Nephron progenitor cell (in vitro differentiated cells): ENCODE results near the gene ATP13A4.
A peak's percentile ranks its signal among the peaks of the same experiment; 100 is the strongest.

Source experiments
- DNase-seq: peaks from one replicate; pipeline ENCODE4 v3.0.0; 2021
- H3K27ac Mint-ChIP-seq: 2 replicates; pipeline ENCODE4 v1.8.0; 2021; ENCODE audit warnings: mild to moderate bottlenecking, moderate library complexity, mixed read lengths
- H3K27me3 Mint-ChIP-seq: 2 replicates; pipeline ENCODE4 v1.8.0; 2021; ENCODE audit warnings: mild to moderate bottlenecking, low read depth, mixed read lengths; ENCODE audit not compliant: poor library complexity
- H3K36me3 Mint-ChIP-seq: 2 replicates; pipeline ENCODE4 v1.8.0; 2021; ENCODE audit warnings: low read depth, mixed read lengths
- H3K4me1 Mint-ChIP-seq: 2 replicates; pipeline ENCODE4 v1.8.0; 2021; ENCODE audit warnings: mixed read lengths
- H3K4me3 Mint-ChIP-seq: 2 replicates; pipeline ENCODE4 v1.8.0; 2021; ENCODE audit warnings: mild to moderate bottlenecking, moderate library complexity, mixed read lengths
- H3K9me3 Mint-ChIP-seq: 2 replicates; pipeline ENCODE4 v1.8.0; 2021; ENCODE audit warnings: mild to moderate bottlenecking, moderate library complexity, mixed read lengths
- CTCF ChIP-seq: fragments of 200-600 bp; sonication (generic); IDR thresholded peaks from 2 replicates; pipeline ENCODE4 v1.5.0; 2021; ENCODE audit warnings: antibody characterized with exemption

The ATP13A4 gene

GRCh38 chr3:193465992-193466608 lies 88.6 kb downstream of the ATP13A4 start:
- Mint-ChIP-seq H3K4me1 (no peaks in the 10 kb centered on the region), H3K36me3 (no peaks in the 10 kb centered on the region), H3K27ac (peak overlapping the region; percentile 20), H3K9me3 (no peaks in the 10 kb centered on the region), H3K4me3 (no peak overlapping the region), H3K27me3 (peaks cover 7% of the 10 kb centered on the region)
- no peak for TF ChIP-seq CTCF
- DNase-seq, result no peak

GRCh38 chr3:193464889-193465288 lies 89.8 kb downstream of the ATP13A4 start:
- no peak for TF ChIP-seq CTCF

GRCh38 chr3:193457526-193457925 lies 97.2 kb downstream of the ATP13A4 start:
- H3K4me3 Mint-ChIP-seq, result no peak overlapping the region
- no peak for DNase-seq
- H3K4me1 Mint-ChIP-seq, result peaks cover 6% of the 10 kb centered on the region
- no peak overlapping the region for H3K27ac Mint-ChIP-seq
- H3K27me3 Mint-ChIP-seq, result peaks cover 14% of the 10 kb centered on the region
- H3K9me3 Mint-ChIP-seq, result no peaks in the 10 kb centered on the region
- no peak for TF ChIP-seq CTCF
- no peaks in the 10 kb centered on the region for H3K36me3 Mint-ChIP-seq

More at GRCh38 chr3:193464889-193465288, 89.8 kb downstream of the ATP13A4 start:
- Mint-ChIP-seq H3K4me3 (no peak overlapping the region), H3K27me3 (peaks cover 7% of the 10 kb centered on the region), H3K36me3 (no peaks in the 10 kb centered on the region), H3K27ac (no peak overlapping the region), H3K4me1 (peaks cover 5% of the 10 kb centered on the region), H3K9me3 (no peaks in the 10 kb centered on the region)
- no peak for DNase-seq

- Mint-ChIP-seq H3K9me3 (no peaks in the 10 kb centered on the region), H3K27ac (no peak overlapping the region), H3K36me3 (no peaks in the 10 kb centered on the region), H3K27me3 (peaks cover 11% of the 10 kb centered on the region), H3K4me3 (no peak overlapping the region), H3K4me1 (no peaks in the 10 kb centered on the region)
- TF ChIP-seq CTCF, result peak; percentile 27
- no peak for DNase-seq
Measured at GRCh38 chr3:193452338-193452737, 102.4 kb downstream of the ATP13A4 start.

- no peak overlapping the region for H3K4me3 Mint-ChIP-seq
- peaks cover 11% of the 10 kb centered on the region for H3K27me3 Mint-ChIP-seq
- H3K36me3 Mint-ChIP-seq, result no peaks in the 10 kb centered on the region
- no peaks in the 10 kb centered on the region for H3K4me1 Mint-ChIP-seq
- no peak overlapping the region for H3K27ac Mint-ChIP-seq
- no peak for DNase-seq
- H3K9me3 Mint-ChIP-seq, result no peaks in the 10 kb centered on the region
- TF ChIP-seq CTCF, result no peak
Measured at GRCh38 chr3:193451902-193452301, 102.8 kb downstream of the ATP13A4 start.

- Mint-ChIP-seq H3K4me1 (no peaks in the 10 kb centered on the region), H3K27me3 (peaks cover 6% of the 10 kb centered on the region), H3K4me3 (no peak overlapping the region), H3K27ac (no peak overlapping the region), H3K9me3 (no peaks in the 10 kb centered on the region), H3K36me3 (no peaks in the 10 kb centered on the region)
- no peak for TF ChIP-seq CTCF
- DNase-seq, result no peak
Measured at GRCh38 chr3:193446965-193447602, 107.6 kb downstream of the ATP13A4 start.
